HCEC 1CT (cell line): ENCODE results near the gene TMEM132D.

Experiments
- DNase-seq: peaks from one replicate; pipeline ENCODE4 v3.0.0-alpha.2; 2017

Gene TMEM132D

GRCh38 chr12:129719416-129719815 is 184.4 kb downstream of the TMEM132D start:
- no peak for DNase-seq

- no peak for DNase-seq
Observed at GRCh38 chr12:129717438-129717837, 186.4 kb downstream of the TMEM132D start.

- DNase-seq: no peak
Observed at GRCh38 chr12:129716825-129717224, 187.0 kb downstream of the TMEM132D start.

- no peak for DNase-seq
Observed at GRCh38 chr12:129706716-129707115, 197.1 kb downstream of the TMEM132D start.

- no peak for DNase-seq
Observed at GRCh38 chr12:129704232-129704830, 199.5 kb downstream of the TMEM132D start.

- DNase-seq: no peak
Observed at GRCh38 chr12:129701631-129702101, 202.2 kb downstream of the TMEM132D start.

GRCh38 chr12:129700036-129700435 is 203.8 kb downstream of the TMEM132D start:
- DNase-seq: no peak

GRCh38 chr12:129696926-129697325 is 206.9 kb downstream of the TMEM132D start:
- no peak for DNase-seq

- DNase-seq: no peak
Observed at GRCh38 chr12:129696405-129696804, 207.4 kb downstream of the TMEM132D start.

- DNase-seq: no peak
Observed at GRCh38 chr12:129693731-129694130, 210.1 kb downstream of the TMEM132D start.

GRCh38 chr12:129687731-129688130 is 216.1 kb downstream of the TMEM132D start:
- DNase-seq: no peak

GRCh38 chr12:129681830-129682229 is 222.0 kb downstream of the TMEM132D start:
- no peak for DNase-seq

GRCh38 chr12:129681151-129681550 is 222.7 kb downstream of the TMEM132D start:
- no peak for DNase-seq

- no peak for DNase-seq
Observed at GRCh38 chr12:129676411-129676810, 227.4 kb downstream of the TMEM132D start.

GRCh38 chr12:129675947-129676346 is 227.9 kb downstream of the TMEM132D start:
- no peak for DNase-seq

- no peak for DNase-seq
Observed at GRCh38 chr12:129675496-129675895, 228.3 kb downstream of the TMEM132D start.

- no peak for DNase-seq
Observed at GRCh38 chr12:129673806-129674205, 230.0 kb downstream of the TMEM132D start.

- DNase-seq: no peak
Observed at GRCh38 chr12:129672110-129672509, 231.7 kb downstream of the TMEM132D start.

- DNase-seq: no peak
Observed at GRCh38 chr12:129670256-129670920, 233.4 kb downstream of the TMEM132D start.

- DNase-seq: no peak
Observed at GRCh38 chr12:129665414-129665813, 238.4 kb downstream of the TMEM132D start.

- no peak for DNase-seq
Observed at GRCh38 chr12:129662234-129662633, 241.6 kb downstream of the TMEM132D start.

GRCh38 chr12:129660946-129661345 is 242.9 kb downstream of the TMEM132D start:
- DNase-seq: no peak

GRCh38 chr12:129659961-129660622 is 243.7 kb downstream of the TMEM132D start:
- DNase-seq: no peak

GRCh38 chr12:129657179-129657578 is 246.6 kb downstream of the TMEM132D start:
- no peak for DNase-seq
